GM06990 (cell line): Measurements from ENCODE around the gene SCN5A.

Experiments used
- DNase-seq: peaks from one replicate; pipeline ENCODE4 v3.0.0-alpha.2; 2011; ENCODE audit not compliant: insufficient read length; ENCODE audit errors: extremely low read depth
- H3K27me3 ChIP-seq: replicated peaks from 2 replicates; pipeline ENCODE4 v1.6.0; 2011; ENCODE audit warnings: low read length; ENCODE audit not compliant: control insufficient read depth, insufficient read depth
- H3K36me3 ChIP-seq: 2 replicates; pipeline ENCODE4 v1.5.1; 2011; ENCODE audit warnings: low read length; ENCODE audit not compliant: control insufficient read depth, insufficient read depth
- H3K4me3 ChIP-seq: replicated peaks from 2 replicates; pipeline ENCODE4 v1.5.1; 2011; ENCODE audit warnings: low read depth, mild to moderate bottlenecking, control low read depth, low read length
- CTCF ChIP-seq: IDR thresholded peaks from 2 replicates; pipeline ENCODE4 v1.5.1; 2011; ENCODE audit warnings: low read length, control low read depth, mild to moderate bottlenecking, inconsistent platforms; ENCODE audit not compliant: insufficient read depth, poor library complexity, severe bottlenecking

Gene SCN5A

GRCh38 chr3:38646630-38647029 is 2.9 kb downstream of the SCN5A start:
- Histone ChIP-seq H3K4me3 (no peak overlapping the region), H3K36me3 (no peaks in the 10 kb centered on the region), H3K27me3 (peaks cover 2% of the 10 kb centered on the region)
- DNase-seq = no peak
- TF ChIP-seq CTCF = peak; percentile 60

- peaks cover 2% of the 10 kb centered on the region for H3K27me3 ChIP-seq
Measured at GRCh38 chr3:38646062-38646461, 3.4 kb downstream of the SCN5A start.

GRCh38 chr3:38645601-38646000 is 3.9 kb downstream of the SCN5A start:
- no peaks in the 10 kb centered on the region for H3K36me3 ChIP-seq
- no peak for DNase-seq
- no peak overlapping the region for H3K4me3 ChIP-seq
- TF ChIP-seq CTCF = no peak
- H3K27me3 ChIP-seq = peaks cover 2% of the 10 kb centered on the region

More at GRCh38 chr3:38646062-38646461, 3.4 kb downstream of the SCN5A start:
- no peak for TF ChIP-seq CTCF
- Histone ChIP-seq H3K36me3 (no peaks in the 10 kb centered on the region), H3K4me3 (no peak overlapping the region)
- no peak for DNase-seq

GRCh38 chr3:38645076-38645475 is 4.4 kb downstream of the SCN5A start:
- no peak for DNase-seq
- H3K27me3 ChIP-seq = peaks cover 2% of the 10 kb centered on the region
- no peak for TF ChIP-seq CTCF
- no peak overlapping the region for H3K4me3 ChIP-seq
- H3K36me3 ChIP-seq = no peaks in the 10 kb centered on the region

GRCh38 chr3:38644662-38645053 is 4.8 kb downstream of the SCN5A start:
- Histone ChIP-seq H3K4me3 (no peak overlapping the region), H3K27me3 (peaks cover 2% of the 10 kb centered on the region)
- no peak for TF ChIP-seq CTCF

GRCh38 chr3:38644016-38644661 is 5.3 kb downstream of the SCN5A start:
- TF ChIP-seq CTCF = no peak
- Histone ChIP-seq H3K4me3 (no peak overlapping the region), H3K27me3 (peaks cover 2% of the 10 kb centered on the region), H3K36me3 (no peaks in the 10 kb centered on the region)
- no peak for DNase-seq

More at GRCh38 chr3:38644662-38645053, 4.8 kb downstream of the SCN5A start:
- DNase-seq = no peak
- no peaks in the 10 kb centered on the region for H3K36me3 ChIP-seq
